Suprapubic skin (tissue), 4 donors: ENCODE data around the gene LYL1. TPM values are rescaled to one million over a fixed set of nuclear protein-coding genes. Genes with fewer than 3 reads are reported as not detected.

Source experiments
- DNase-seq, 2 donors: peaks; one replicate each; pipeline ENCODE4 v3.0.0-alpha.2; 2019; ENCODE audit warnings: low spot score in 2 of 2
- H3K27ac ChIP-seq: fragments of 200-600 bp; sonication (generic); one replicate; pipeline ENCODE4 v1.5.1; 2019
- H3K27me3 ChIP-seq: fragments of 200-600 bp; sonication (generic); one replicate; pipeline ENCODE4 v1.5.1; 2019
- H3K36me3 ChIP-seq: fragments of 200-600 bp; sonication (generic); one replicate; pipeline ENCODE4 v1.5.1; 2019
- H3K4me1 ChIP-seq: fragments of 200-600 bp; sonication (generic); one replicate; pipeline ENCODE4 v1.5.1; 2019
- H3K4me3 ChIP-seq: fragments of 200-600 bp; sonication (generic); one replicate; pipeline ENCODE4 v1.5.1; 2019; ENCODE audit warnings: mild to moderate bottlenecking
- H3K9me3 ChIP-seq: fragments of 200-600 bp; sonication (generic); one replicate; pipeline ENCODE4 v1.5.1; 2019
- CTCF ChIP-seq, 2 donors: fragments of 200-600 bp in 1 of 2; fragments of 450-650 bp in 1 of 2; sonication (generic) in 1 of 2; IDR thresholded peaks; one replicate each; pipeline ENCODE4 v1.5.1; 2016 to 2019; ENCODE audit warnings: antibody characterized with exemption in 2 of 2, mild to moderate bottlenecking in 1 of 2, moderate library complexity in 1 of 2
- EP300 ChIP-seq: sonication (generic); formaldehyde crosslinking; IDR thresholded peaks from one replicate; pipeline ENCODE4 v1.6.1; 2017; ENCODE audit warnings: antibody characterized with exemption
- POLR2A ChIP-seq, 2 donors: fragments of 450-650 bp; IDR thresholded peaks; one replicate each; pipeline ENCODE4 v1.6.1; 2017; ENCODE audit warnings: antibody characterized with exemption in 2 of 2, mild to moderate bottlenecking in 2 of 2, moderate library complexity in 2 of 2
- POLR2AphosphoS5 ChIP-seq, 3 donors: sonication (generic); formaldehyde crosslinking; IDR thresholded peaks; one replicate each; pipeline ENCODE4 v1.6.1; 2017; ENCODE audit warnings: antibody characterized with exemption in 3 of 3
- WGBS: methylation state at CpG from one replicate; pipeline ENCODE4 v1.1.5; 2018; 5-methylcytosine and 5-hydroxymethylcytosine counted together
- total RNA-seq, 4 donors: library from RNA; depleted of rRNA; stranded (reverse); fragments of >200 nt; gene quantifications; one replicate each; pipeline ENCODE4 v1.1.0, GENCODE V29; 2016

The LYL1 gene
- total RNA-seq, 4 donors from 2014 or later, result 1.5 to 2.7 (median 2.2) TPM

GRCh38 chr19:13095934-13096927, 6.4 kb downstream of the LYL1 start:
- peaks cover 91% of the 10 kb centered on the region for H3K4me1 ChIP-seq
- TF ChIP-seq POLR2AphosphoS5 (IDR thresholded peaks at IDR 0.05) (no peak), EP300 (no peak), POLR2A (IDR thresholded peaks at IDR 0.05) (no peak), CTCF (IDR thresholded peaks at IDR 0.05) (peak in 1 of 2 donors; percentile 25)
- no peaks in the 10 kb centered on the region for H3K27me3 ChIP-seq
- H3K27ac ChIP-seq, result peak overlapping the region; percentile 89
- peak overlapping the region; percentile 53 for H3K4me3 ChIP-seq
- 59% methylated on average over 41 of the region's 44 CpGs for WGBS
- no peak for DNase-seq
- H3K9me3 ChIP-seq, result no peaks in the 10 kb centered on the region
- H3K36me3 ChIP-seq, result peaks cover 7% of the 10 kb centered on the region

GRCh38 chr19:13095393-13095784, 7.3 kb downstream of the LYL1 start:
- Histone ChIP-seq H3K9me3 (no peaks in the 10 kb centered on the region), H3K4me3 (peak overlapping the region; percentile 53), H3K27ac (peak overlapping the region; percentile 7), H3K27me3 (no peaks in the 10 kb centered on the region), H3K36me3 (peaks cover 12% of the 10 kb centered on the region), H3K4me1 (peaks cover 90% of the 10 kb centered on the region)
- WGBS, result 56% methylated on average over 14 of the region's 25 CpGs
- DNase-seq, result no peak
- TF ChIP-seq POLR2AphosphoS5 (IDR thresholded peaks at IDR 0.05) (no peak), POLR2A (IDR thresholded peaks at IDR 0.05) (no peak), CTCF (IDR thresholded peaks at IDR 0.05) (no peak), EP300 (no peak)

DNA sequence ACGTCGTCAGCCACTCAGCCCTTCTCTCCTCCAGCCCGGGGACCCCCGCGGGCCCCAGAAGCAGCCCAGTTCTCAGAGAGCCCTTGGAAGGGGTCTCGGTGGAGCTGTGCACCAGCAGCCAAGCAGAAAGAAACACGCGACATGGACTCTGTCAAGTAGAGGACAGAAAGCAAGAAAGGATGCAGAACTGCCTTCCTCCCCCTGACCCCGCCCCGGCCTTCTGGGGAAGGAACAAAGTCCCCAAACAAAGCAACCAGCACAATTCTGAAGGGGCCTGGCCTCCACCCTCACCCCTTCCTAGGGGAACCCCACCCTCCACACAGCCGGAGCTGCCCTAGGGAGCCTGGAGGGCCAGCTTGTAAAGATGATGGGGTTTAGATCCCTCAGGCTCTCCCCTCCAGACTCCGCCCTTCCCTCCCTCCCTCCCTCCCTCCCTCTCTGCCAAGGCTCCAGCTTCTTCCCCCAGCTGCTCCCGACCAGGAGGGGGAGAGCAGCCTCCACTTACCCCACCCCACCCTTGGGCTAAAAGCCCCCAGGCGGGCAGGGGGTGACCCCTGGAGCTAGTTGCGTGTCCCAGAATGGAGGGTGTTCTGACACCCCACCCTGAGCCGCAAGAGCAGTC, 7.8 kb downstream of the LYL1 start:
- no peaks in the 10 kb centered on the region for H3K9me3 ChIP-seq
- no peaks in the 10 kb centered on the region for H3K27me3 ChIP-seq
- TF ChIP-seq POLR2AphosphoS5 (IDR thresholded peaks at IDR 0.05), result no peak
- no peak for TF ChIP-seq POLR2A (IDR thresholded peaks at IDR 0.05)
- 62% methylated on average over 11 of the region's 16 CpGs for WGBS
- peaks cover 17% of the 10 kb centered on the region for H3K36me3 ChIP-seq
- H3K27ac ChIP-seq, result no peak overlapping the region
- peaks cover 95% of the 10 kb centered on the region for H3K4me1 ChIP-seq
- no peak for DNase-seq
- peak overlapping the region; percentile 53 for H3K4me3 ChIP-seq

DNA sequence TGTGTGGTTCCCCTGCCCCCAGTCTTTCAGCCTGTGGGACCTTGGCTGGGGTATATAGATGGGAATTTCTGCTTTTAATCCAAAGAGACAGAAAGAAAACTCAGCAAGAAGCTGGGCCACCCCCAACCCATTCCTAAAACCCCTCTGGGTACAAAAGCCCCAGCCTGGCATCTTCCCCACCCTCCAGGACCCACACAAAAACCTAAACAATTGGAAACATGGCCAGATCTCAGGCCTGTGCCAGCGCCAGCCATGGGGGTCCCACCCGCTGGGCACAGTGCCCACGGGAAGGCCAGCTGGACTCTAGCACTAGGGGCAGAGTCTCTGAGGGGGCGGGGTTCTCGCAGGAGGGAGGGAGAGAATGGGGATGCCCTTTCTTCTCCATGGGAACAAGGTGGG, 8.6 kb downstream of the LYL1 start:
- Histone ChIP-seq H3K36me3 (peaks cover 22% of the 10 kb centered on the region), H3K9me3 (no peaks in the 10 kb centered on the region), H3K27ac (no peak overlapping the region), H3K4me1 (peaks cover 95% of the 10 kb centered on the region), H3K27me3 (no peaks in the 10 kb centered on the region), H3K4me3 (no peak overlapping the region)
- TF ChIP-seq CTCF (IDR thresholded peaks at IDR 0.05) (peak in 1 of 2 donors; percentile 1), EP300 (no peak)
- no peak for DNase-seq
- 49% methylated on average over 5 of the region's 5 CpGs for WGBS

- TF ChIP-seq CTCF (IDR thresholded peaks at IDR 0.05) (peak; percentile 86 to 93), EP300 (no peak)
- Histone ChIP-seq H3K36me3 (peaks cover 22% of the 10 kb centered on the region), H3K9me3 (no peaks in the 10 kb centered on the region), H3K27me3 (no peaks in the 10 kb centered on the region), H3K4me3 (no peak overlapping the region), H3K4me1 (peaks cover 90% of the 10 kb centered on the region), H3K27ac (peak overlapping the region; percentile 70)
- peak; percentile 93 to 95 for DNase-seq
- 58% methylated on average over 8 of the region's 12 CpGs for WGBS
Observed at GRCh38 chr19:13093407-13094105, 9.1 kb downstream of the LYL1 start.
